EL (cell line): ENCODE measurements around the gene MVD.

ENCODE experiments used
- DNase-seq: peaks from one replicate; pipeline ENCODE4 v3.0.0-alpha.2; 2016

Gene MVD

GRCh38 chr16:88696441-88696840 is 33.5 kb upstream of the MVD start:
- DNase-seq, result no peak

GRCh38 chr16:88695753-88696152 is 32.9 kb upstream of the MVD start:
- DNase-seq, result no peak

GRCh38 chr16:88695218-88695617 is 32.3 kb upstream of the MVD start:
- DNase-seq, result no peak

GRCh38 chr16:88694221-88695087 is 31.6 kb upstream of the MVD start:
- no peak for DNase-seq

- DNase-seq, result no peak
These were observed 30.7 kb upstream of the MVD start for GRCh38 chr16:88693420-88694177.

GRCh38 chr16:88692861-88693260 is 30.0 kb upstream of the MVD start:
- no peak for DNase-seq

GRCh38 chr16:88691924-88692560 is 29.2 kb upstream of the MVD start:
- DNase-seq, result no peak

- no peak for DNase-seq
These were observed 28.4 kb upstream of the MVD start for GRCh38 chr16:88691129-88691813.

- DNase-seq, result no peak
These were observed 27.6 kb upstream of the MVD start for GRCh38 chr16:88690341-88691128.

- DNase-seq, result no peak
These were observed 25.3 kb upstream of the MVD start for GRCh38 chr16:88688013-88688778.

GRCh38 chr16:88687676-88688012 is 24.8 kb upstream of the MVD start:
- no peak for DNase-seq

- no peak for DNase-seq
These were observed 24.3 kb upstream of the MVD start for GRCh38 chr16:88687254-88687576.

GRCh38 chr16:88686439-88687253 is 23.8 kb upstream of the MVD start, which contains the start of gene SNAI3:
Gene SNAI3, minus strand, starts transcription at chr16:88686507. Its CDS starts 101 bp downstream, at chr16:88686406.
- DNase-seq, result peak; percentile 59

- no peak for DNase-seq
These were observed 23.2 kb upstream of the MVD start for GRCh38 chr16:88686062-88686438.

GRCh38 chr16:88685156-88686061 is 22.5 kb upstream of the MVD start:
- peak; percentile 59 for DNase-seq

GRCh38 chr16:88684569-88685155 is 21.8 kb upstream of the MVD start:
- DNase-seq, result no peak

- no peak for DNase-seq
These were observed 19.0 kb upstream of the MVD start for GRCh38 chr16:88681709-88682451.

- DNase-seq, result no peak
These were observed 18.3 kb upstream of the MVD start for GRCh38 chr16:88681084-88681680.
